NCI-H1436 (cell line): ENCODE data around the gene PGRMC1.
A peak's percentile ranks its signal among the peaks of the same experiment; 100 is the strongest.
"Not testable (repeated sequence)": the region's sequence is repeated elsewhere in the genome, so short reads cannot be mapped to it uniquely, and the experiment has no call there.

ENCODE experiments used
- DNase-seq: peaks from one replicate; lab custom pipeline; 2025; lab: John Stamatoyannopoulos, UW

Gene PGRMC1

DNA sequence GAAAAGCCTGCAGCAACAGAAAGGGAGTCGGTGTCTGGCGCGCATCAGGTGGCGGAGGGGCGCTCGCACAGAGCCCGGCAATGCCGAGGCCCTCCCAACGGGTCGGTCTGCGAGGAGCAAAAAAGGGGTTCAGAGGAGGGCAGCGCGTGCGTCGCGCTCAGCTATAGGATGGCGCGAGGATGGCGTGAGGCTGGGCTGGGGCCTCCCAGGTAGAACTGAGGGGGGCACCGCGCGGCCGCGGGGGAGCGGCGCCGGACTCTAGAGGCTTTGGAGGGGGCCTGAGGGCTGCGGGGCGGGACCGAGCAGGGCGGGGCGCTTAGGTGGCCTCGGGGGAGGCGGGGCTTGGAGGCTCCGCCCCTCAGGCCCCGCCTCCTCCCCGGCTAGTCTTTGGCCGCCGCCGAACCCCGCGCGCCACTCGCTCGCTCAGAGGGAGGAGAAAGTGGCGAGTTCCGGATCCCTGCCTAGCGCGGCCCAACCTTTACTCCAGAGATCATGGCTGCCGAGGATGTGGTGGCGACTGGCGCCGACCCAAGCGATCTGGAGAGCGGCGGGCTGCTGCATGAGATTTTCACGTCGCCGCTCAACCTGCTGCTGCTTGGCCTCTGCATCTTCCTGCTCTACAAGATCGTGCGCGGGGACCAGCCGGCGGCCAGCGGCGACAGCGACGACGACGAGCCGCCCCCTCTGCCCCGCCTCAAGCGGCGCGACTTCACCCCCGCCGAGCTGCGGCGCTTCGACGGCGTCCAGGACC lies at the start of gene PGRMC1:
PGRMC1 (plus strand) TSS at position 414 of the 751 bp plus-strand sequence; CDS start at position 493, 79 bp downstream.
- peak; percentile 86 for DNase-seq

DNA sequence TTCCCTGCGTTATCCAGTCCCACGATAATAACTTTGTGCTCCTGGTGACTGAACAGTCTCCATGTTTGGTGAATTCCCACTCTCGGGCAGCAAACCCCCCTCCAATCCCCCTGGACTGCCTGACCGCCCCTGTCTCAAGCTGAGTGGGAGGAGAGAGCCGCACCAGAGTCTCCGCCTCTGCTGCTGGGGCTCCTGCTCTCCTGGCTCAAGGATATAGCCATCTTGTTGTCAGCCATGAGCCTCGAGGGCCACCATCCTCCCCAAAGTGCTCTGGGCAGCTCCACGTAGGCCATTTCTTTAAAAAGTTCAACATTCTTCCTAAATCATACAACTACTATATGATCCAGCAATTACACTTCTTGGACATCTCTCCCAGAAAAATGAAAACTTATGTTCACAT lies 49.3 kb upstream of the PGRMC1 start:
- DNase-seq: no peak

DNA sequence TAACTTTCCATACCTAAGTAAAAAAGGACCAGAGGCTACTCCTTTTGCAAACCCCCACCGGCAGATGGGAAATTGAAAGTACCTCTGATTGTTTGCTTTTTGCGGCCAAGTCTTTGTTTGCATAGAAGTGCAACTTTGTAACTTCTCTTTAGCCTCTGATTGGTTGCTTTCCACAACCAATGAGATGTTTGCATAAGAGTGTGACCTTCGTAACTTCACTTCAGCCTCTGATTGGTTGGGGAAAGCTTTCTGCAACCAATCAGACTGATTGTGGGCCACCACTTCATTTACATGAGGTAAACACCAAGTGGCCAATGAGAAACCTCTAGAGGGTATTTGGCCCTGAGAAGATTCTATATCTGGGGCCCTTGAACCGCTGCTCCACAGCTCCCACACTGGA lies 48.8 kb upstream of the PGRMC1 start:
- DNase-seq: no peak

DNA sequence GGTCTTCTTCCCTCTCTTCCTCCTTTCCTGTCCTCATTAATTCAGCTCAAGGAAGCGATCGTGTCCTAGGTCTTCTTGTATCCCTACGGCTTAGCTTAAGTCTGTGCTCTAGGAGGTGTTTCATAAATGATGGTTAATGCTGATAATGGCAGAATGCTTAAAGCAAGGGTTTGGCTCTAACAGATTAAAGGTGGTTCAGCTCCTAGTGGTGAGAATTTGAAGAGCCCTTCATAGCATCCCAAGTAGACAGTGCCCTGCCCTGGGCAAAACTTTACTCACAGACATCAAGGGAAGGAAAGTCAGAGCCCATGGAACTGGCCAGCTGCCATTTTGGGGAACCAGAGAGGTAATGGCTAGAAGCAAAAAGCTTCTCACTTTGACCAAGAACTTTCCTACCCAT lies 47.0 kb upstream of the PGRMC1 start:
- DNase-seq: no peak

DNA sequence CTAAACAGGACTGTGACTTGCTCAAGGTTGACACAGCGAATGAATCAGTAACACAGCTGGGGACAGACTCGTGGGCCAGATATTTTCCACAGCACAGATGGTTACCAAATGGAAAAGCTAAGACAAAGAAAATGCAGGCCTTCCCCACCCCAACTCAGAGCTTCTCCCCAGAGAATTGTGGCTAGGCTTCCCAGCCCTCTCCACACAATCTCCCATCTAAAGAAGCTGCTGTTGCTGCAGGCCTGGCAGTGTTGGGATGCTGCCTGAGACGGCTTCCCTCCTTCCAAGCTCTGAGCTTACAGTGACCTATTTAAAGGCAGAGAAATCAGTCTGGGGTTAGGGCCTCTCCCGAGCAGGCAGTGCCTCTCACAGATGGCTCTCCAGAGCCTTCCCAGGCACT lies 46.5 kb upstream of the PGRMC1 start:
- no peak for DNase-seq

DNA sequence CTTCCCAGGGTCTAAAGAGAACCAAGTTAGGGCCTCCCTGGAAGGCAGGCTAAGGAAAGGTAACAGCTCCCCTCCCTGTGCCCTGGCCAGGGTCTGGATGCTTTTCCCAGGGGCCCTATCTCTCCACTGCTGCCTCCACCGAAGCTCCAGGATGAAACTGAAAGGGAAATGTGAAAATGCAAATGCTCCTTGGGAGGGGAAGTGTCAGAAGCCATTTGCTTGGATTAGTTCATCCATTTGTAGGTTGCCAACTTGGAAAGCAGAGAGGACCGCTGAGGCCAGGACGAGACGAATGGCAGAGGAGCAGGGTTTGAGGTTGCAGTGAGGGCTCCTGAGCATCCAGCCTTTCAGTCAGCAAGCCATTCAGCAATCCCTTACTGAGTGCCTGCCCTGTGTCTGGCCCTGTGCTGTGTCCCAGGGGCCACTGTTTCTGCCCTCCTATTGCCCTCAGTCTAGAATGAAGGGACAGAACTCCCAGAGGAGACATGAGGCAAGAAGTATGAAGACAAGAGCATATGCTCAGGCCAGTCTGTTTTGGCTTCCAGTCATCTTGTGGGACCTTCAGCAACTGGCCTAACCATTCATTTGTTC lies 45.9 kb upstream of the PGRMC1 start:
- DNase-seq: no peak

DNA sequence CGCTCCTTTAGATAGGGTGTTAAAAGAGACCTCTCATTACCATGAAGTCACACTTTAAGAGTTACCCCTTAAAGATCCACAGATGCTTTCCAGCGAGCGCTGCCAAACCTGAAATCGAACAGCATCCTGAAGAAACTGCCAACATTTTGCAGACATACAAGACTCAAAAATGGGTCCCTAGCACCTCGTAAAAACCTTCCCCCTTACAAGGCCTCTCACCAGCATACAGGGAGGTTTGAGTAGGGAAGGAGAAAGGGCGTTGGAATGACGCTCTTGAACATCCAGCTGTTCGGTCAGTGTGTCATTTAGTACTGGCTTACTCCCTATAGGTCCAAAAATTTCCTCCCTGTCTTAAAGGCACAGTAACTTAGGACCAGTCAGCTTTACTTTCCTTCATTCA lies 45.3 kb upstream of the PGRMC1 start:
- no peak for DNase-seq

DNA sequence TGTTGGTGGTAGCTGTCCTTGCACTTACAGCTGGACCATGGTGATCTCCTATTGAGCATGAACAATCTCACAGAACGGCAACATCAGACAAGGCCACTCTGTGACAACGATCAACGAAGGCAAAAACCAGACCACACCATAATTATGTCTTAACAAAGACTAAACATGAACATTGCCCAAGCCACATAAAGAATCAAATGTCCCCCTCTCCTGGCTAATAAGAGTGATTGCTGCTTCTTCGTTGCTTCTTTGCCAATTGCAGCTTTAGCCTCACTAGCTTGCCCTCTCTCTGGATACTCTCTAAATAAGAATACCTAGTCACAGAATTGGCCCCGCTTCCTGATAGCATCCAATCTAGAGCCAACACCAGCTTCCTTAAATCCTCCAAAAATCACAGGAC lies 41.5 kb upstream of the PGRMC1 start:
- no peak for DNase-seq

DNA sequence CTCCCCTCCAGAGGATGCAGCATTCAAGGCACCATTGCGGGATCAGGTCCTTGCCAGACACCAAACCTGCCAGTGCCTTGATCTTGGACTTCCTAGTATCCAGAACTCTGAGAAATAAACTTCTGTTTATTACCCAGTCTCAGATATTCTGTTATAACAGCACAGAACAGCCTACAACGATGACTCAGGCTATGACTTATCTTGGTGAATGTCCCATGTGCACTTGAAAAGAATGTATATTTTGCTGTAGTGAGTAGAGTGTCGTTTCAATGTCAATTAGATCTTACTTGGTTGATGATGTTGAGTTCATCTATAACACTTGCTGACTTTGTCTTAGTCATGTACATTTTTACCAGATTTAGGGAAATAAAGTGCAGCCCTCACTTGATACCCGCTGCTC lies 34.5 kb upstream of the PGRMC1 start:
- DNase-seq: no peak

DNA sequence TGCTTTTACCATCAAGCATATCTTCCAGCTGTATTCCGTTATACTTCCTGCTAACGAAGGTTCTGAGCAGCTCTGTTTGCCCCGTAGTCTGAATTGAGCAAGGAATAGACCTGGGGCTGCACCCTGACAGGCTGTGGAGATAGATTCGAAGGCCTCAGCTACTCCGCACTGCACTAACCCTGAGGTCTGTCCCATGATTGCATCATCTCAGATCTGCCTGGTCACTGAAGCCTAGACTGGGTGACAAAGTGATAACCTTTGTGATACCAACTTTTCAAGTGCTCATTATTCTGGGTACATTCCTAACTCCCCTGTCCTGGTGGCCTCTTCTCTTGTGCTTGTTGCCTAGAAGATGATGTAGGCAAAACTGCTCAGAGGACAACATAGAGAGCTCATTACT lies 29.9 kb upstream of the PGRMC1 start:
- DNase-seq: no peak

DNA sequence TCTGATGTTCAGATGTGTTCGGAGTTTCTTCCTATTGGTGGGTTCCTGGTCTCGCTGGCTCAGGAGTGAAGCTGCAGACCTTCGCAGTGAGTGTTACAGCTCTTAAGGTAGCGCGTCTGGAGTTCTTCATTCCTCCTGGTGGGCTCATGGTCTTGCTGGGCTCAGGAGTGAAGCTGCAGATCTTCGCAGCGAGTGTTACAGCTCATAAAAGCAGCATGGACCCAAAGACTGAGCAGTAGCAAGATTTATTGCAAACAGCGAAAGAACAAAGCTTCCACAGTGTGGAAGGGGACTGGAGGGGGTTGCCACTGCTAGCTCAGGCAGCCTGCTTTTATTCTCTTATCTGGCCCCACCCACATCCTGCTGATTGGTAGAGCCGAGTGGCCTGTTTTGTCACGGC lies 28.6 kb upstream of the PGRMC1 start:
- DNase-seq: not testable (repeated sequence)

DNA sequence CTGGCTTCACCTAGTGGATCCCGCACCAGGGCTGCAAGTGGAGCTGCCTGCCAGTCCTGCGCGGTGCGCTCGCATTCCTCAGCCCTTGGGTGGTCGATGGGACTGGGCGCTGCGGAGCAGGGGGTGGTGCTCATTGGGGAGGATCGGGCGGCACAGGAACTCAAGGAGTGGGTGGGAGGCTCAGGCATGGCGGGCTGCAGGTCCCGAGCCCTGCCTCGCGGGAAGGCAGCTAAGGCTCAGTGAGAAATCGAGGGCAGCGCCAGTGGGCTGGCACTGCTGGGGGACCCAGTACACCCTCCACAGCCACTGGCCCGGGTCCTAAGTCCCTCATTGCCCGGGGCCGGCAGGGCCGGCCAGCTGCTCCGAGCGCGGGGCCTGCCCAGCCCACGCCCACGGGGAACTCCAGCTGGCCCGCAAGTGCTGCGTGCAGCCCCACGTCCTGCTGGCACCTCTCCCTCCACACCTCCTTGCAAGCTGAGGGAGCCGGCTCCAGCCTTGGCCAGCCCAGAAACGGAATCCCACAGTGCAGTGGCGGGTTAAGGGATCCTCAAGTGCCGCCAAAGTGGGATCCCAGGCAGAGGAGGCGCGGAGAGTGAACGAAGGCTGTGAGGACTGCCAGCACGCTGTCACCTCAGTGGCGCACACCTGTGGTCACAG lies 27.6 kb upstream of the PGRMC1 start:
- DNase-seq: no peak

DNA sequence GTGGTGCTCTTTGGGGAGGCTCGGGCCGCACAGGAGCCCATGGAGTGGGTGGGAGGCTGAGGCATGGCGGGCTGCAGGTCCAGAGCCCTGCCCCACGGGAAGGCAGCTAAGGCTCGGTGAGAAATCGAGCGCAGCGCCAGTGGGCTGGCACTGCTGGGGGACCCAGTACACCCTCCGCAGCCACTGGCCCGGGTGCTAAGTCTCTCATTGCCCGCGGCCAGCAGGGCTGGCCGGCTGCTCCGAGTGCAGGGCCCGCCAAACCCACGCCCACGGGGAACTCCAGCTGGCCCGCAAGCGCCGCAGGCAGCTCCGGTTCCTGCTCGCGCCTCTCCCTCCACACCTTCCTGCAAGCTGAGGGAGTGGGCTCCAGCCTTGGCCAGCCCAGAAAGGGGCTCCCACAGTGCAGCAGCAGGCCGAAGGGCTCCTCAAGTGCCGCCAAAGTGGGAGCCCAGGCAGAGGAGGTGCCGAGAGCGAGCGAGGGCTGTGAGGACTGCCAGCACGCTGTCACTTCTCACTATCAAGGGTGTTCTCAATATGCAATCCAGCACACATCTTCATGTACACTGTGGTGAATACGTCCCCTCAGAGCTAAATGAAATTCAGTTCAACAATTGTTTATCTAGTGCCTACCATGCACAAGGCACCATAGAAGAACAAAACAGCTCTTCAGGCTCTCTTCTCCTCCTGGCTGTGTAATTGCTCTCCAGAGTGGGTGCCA lies 25.0 kb upstream of the PGRMC1 start:
- not testable (repeated sequence) for DNase-seq

DNA sequence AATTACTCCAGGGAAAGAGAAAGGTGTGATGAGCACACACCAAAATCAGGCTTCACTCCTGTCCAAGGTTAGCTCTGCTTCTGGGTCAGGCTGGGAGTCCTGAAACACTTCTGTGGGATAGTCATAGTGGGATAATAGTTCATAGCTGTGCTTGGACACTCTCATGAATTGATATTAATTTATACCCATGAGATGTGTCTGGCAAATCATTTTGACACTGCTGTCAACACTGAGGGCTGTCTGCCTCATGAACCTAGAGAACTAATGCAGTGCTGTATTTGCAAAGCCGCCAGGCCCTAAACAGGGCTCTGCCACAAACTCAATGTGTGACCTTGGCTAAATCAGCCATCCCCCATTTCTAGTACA lies 24.5 kb upstream of the PGRMC1 start:
- DNase-seq: no peak

DNA sequence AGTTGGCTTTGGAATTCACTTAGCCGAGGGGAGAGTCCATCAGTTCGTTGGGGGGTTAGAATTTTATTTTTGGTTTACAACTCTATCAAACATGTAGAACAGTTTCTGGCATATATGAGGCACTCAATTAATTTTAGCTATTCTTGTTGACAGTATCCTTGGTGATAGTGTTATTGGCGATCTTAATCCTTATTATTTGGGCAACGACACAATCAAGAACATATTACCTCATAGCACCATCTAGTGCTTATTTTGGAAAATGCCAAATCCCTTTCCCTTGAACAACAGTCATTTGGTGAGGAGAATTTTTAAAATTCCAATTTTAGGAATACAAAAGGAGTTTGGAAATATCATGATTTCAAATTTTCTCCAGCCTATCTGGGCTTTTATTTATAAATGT lies 17.9 kb upstream of the PGRMC1 start:
- DNase-seq: peak; percentile 14

DNA sequence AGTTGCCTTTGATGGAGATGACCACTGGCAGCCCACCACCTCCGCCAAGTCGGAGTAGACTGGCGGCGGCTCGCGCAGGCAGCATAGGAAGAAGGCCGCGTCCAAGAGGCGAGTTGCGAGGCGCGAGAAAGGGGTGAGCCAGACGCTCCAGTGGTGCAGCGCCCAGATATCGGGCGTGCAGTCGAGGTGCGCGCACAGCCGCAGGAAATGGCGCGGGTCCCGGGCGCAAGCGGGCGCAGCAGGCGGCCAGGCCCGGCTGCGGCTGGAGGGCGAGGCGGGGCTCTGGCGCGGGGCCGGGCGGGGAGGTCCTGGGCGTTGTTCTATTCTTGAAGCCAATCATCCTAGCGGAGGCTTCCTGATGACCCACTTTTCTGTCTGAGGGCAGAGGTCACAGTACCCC lies 13.2 kb upstream of the PGRMC1 start:
- no peak for DNase-seq

DNA sequence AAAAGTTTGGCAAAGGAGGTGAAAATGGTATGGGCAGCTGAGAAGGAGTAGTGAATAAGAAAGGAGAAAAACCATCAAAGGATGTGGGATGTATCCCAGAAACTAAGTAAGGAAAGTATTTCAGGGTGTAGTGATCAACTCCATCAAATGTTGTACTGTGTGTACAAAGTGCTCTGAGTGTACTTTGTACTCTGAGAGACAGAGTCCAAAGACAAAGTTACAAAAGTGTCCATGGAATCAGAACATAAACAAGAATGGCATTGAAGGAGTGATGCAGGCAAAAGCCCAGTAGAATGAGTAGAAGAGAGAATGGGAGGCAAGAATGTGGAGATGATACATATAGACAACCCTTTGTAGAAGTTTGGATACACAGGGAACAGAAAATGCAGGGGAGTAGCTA lies 12.3 kb upstream of the PGRMC1 start:
- DNase-seq: no peak

DNA sequence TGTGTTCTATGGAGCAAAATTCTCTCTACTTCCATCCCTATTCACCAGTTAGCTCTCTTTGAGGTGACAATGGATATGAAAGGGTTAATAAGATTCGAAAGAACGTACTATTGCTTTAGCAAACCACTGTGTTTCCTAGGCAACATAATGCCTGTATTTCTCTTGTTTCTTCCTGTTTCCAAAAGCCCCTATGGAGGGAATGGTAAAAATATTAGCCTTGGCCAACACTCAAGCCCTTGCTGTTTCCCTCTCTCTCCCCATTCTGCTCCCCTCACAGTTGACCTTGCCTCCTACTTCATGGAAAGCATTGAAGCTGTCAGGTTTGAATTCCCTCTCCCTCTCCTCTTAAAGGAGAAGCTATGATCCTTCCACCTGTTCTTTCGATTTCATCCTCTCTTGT lies 9.6 kb upstream of the PGRMC1 start:
- no peak for DNase-seq

DNA sequence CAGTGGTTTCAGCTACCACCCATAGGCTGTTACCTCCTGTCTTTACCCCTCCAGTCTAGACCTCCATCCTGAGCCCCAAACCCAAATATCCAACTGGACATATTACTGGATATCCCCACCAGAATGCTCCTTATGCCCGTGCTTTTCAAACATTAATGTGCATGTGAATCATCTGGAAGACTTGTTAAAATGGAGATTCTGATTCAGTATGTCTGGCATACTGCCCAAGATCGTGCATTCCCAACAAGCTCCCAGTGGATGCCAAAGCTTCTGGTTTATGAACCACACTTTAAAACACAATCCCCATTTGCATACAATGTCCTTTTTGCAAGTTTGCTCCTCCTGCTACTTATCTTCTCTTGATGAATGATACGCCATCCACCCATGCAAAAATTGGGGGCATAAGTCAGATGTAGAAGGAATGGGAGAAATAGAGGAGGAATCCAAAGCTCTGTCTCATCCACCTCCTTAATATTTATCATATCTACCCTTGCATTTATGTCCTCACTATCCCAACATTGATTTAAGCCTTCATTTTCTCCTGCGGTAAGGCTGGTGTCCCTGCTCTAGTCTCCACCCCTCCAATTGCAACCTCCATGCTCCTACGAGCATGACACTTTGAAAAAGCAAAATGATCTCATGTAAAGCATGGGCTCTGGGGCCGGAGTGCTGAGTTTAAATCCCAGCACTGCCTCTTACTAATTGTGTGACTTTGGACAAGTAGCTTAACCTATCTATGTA lies 7.4 kb upstream of the PGRMC1 start:
- DNase-seq: no peak

DNA sequence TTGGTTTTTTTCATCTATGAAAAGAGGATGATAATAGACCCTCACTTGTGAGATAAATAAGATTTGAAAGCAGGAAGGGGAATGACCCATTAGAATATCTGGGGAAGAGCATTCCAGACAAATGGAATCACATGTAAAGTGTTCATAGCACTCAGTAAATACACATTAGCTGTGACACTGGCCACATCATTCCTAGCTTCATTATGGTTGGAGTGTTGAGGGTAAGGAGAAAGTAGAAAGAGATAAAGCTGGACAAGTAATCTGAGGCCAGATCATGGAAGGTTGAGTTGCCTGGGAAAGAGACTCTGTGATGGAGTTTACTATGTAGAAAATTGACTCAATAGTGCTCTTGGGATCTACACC lies 6.9 kb upstream of the PGRMC1 start:
- DNase-seq: no peak

DNA sequence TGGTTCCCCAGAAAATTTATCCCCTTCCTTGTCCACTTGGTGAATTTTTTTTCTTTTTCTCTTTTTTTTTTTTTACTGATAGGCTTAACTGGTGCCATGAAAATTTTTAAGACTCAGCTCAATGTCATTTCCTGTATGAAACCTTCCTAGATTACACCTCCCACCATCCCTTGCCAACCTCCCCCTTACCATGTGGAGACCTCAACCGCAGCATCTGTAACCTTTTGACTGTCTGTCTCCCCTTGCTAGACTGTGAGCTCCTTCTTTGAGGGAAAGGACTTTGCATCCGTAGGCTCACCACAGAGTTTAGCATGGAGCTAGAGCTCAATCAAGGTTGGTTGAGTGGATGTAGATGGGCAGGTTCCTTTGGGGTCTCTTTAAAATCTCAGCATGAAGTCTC lies 5.2 kb upstream of the PGRMC1 start:
- DNase-seq: no peak

DNA sequence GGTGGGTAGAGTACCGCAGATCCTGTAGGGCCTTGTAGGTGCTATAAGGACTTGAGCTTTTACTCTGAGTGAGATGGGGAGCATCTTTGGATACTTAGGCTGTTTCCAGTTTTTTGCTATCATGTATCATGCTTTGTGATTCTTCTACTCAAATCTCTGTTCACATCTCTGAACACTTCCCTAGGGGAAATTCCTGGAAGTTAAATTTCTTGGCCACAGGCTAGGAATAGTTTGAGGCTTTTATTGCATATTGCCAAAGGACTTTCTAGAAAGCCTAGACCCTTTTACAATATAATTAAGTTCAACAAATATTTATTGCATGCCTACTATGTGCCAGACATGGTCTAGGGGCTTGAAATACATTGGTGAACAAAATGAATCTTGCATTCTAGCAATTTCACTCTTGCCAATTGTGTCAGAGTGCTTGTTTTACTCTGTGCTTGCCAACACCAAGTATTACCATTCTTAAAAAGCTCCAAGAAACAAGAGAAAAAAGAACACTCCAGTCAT lies 4.1 kb upstream of the PGRMC1 start:
- DNase-seq: no peak
